GM18526 (cell line): ENCODE data around the gene RASL10A.

Experiments
- POLR2A ChIP-seq: IDR thresholded peaks from 3 replicates; pipeline ENCODE4 v1.6.1; 2011; ENCODE audit not compliant: insufficient read length; ENCODE audit errors: extremely low read depth

RASL10A gene

GRCh38 chr22:29301716-29302401 is 13.6 kb downstream of the RASL10A start:
- TF ChIP-seq POLR2A, result no peak

DNA sequence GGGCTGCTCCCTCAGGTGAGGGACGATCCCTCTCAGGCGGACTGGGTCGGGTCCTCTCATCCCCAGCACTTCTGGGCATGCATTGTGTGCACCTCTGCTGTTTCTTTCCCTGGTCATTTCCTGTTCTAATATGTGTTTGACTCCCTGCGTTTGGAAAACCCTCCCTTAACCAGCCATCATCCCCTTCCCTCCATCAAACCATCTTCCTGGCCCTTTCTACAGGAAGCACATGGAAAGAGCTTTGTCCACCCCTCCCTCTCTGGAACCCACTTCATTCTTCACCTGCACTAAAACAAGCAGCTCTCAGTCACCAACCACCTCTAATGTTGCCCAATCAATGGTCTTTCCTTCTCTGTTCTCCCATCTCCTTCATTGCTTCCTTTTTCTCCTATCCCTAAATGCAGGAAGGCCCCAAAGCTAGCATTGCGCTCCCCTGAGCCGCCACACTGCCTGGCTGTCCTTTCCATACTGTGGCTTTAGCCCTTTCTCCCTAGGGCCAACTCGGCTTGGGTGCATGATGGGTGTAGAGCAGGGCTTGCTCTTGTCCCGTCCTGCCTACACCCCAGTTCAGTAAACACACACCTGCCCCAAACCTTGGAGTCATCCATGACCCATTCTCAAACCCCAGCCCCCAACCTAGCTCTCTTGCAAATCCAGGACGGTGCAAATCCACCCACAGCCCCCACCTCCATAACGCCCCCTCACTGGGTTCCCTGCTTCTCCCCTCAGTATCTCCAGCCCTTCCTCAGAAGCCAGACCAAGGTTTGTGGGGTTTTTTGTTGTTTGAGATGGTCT is 14.5 kb downstream of the RASL10A start:
- no peak for TF ChIP-seq POLR2A

- TF ChIP-seq POLR2A, result no peak
Measured at GRCh38 chr22:29300467-29300806, 15.1 kb downstream of the RASL10A start.

DNA sequence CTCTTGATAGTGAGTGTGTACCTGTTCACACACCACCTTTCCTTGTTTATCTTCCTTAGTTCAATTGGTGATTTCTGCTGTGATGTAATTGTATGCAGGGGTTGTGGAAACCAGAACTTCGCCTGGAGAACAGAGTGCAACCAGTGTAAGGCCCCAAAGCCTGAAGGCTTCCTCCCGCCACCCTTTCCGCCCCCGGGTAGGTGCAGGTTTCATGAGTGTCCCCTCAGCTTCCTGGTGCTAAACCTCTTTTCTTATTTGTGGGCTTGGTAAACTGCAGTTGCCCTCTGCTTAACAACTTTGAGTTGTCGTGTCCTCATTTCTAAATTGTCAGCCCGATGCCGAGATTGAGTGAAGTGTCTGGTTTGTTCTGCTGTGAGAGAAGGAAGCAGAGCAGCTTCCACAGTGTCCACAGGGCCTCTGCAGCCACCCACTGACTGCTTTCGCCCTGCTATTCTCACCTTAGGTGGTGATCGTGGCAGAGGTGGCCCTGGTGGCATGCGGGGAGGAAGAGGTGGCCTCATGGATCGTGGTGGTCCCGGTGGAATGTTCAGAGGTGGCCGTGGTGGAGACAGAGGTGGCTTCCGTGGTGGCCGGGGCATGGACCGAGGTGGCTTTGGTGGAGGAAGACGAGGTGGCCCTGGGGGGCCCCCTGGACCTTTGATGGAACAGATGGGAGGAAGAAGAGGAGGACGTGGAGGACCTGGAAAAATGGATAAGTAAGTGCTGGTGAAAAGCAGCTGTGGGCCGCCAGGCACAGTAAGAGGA is 16.2 kb downstream of the RASL10A start:
- TF ChIP-seq POLR2A, result no peak

- no peak for TF ChIP-seq POLR2A
Measured at GRCh38 chr22:29298641-29299040, 16.9 kb downstream of the RASL10A start.

GRCh38 chr22:29292379-29292778 is 23.1 kb downstream of the RASL10A start:
- TF ChIP-seq POLR2A, result no peak

- no peak for TF ChIP-seq POLR2A
Measured at GRCh38 chr22:29291215-29291614, 24.3 kb downstream of the RASL10A start.

- TF ChIP-seq POLR2A, result no peak
Measured at GRCh38 chr22:29290061-29290460, 25.4 kb downstream of the RASL10A start.

DNA sequence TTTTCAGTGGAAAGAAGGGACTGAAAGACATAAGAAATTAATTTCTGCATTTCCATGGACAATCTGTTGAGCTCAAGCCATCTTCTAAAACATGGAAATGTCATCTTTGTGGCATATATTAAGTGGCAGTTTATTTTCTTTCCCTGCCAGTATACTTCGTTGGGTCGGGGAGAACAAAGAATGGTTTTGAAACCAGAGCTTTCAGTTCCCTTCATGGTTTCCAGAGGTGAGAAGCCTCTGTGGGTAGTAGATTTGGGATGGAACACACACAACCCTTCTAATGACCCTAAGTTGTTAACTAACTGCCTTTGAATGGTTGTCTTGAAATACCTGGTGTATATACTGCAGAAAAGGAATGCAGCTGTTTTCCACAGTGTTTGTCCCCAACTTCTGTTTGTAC is 26.7 kb downstream of the RASL10A start:
- no peak for TF ChIP-seq POLR2A

DNA sequence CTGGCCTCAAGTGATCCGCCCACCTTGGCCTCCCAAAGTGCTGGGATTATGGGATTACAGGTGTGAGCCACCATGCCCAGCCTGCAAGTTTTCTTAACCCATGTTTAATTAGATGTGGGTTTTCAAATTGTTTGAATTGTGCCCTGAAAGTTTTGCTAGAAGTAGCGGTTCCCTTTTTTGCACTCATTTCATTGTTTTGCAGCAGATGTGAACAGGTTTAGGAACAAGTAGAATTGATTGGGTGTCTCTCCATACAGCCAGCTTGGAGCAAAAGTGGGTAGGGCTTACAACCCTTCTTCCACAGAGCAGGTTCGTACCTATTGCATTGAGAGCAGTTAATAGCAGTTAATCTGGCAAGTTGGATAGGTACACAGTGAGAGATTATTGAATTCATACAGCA is 31.3 kb downstream of the RASL10A start:
- TF ChIP-seq POLR2A, result no peak

- no peak for TF ChIP-seq POLR2A
Measured at GRCh38 chr22:29277927-29278326, 37.6 kb downstream of the RASL10A start.

DNA sequence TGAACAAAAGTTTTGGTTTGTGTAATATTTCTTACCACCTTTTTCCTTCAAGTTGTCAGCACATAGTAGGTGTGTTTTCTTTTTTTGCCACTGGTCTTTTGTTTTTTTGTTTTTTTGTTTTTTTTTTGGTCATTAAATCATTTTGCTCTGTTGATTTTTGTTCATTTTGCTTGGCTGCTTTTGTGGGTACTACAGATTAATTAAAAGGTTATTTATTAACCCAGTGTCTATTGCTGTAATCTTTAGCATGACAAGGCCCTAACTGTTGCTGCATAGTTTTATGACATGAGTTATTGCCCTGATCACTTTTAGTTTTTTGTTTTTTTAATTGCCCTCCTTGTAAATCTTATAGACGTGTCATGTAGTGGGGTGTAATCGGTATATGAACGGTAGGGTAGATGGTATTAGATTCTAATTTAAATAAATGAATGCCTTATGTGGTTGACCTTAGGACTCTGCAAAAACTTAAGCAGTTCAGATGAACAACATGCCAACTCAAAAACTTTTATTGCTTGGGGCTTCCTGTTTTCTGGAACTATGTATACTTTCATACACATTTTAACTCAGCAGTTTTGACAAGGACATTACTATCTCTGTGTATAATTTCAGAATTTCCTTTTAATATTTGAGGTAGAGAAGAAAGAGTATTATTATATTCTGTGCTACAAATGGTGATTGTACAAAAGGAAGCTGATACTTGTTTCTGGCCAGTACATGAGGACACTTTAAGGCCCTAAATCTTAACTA is 39.5 kb downstream of the RASL10A start:
- TF ChIP-seq POLR2A, result no peak

GRCh38 chr22:29275167-29275566 is 40.3 kb downstream of the RASL10A start:
- no peak for TF ChIP-seq POLR2A

DNA sequence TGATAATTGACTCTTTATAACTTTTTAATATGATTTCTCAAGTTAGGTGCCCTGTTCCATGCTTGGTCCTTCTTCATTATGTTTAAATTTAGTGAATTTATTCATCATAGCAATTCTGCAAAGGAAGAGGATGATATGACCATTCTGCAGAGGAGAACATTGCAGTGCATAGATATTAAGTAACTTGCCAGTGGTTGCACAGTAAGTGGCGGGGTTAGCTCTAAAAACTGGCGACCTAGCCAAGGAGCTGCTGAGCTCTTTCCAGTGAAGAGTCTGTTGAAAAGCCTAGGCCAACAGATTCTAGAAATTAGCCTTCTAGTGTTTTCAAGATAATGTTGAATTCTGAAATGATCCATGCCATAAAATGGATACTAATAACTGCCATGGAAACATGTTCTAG is 42.9 kb downstream of the RASL10A start:
- no peak for TF ChIP-seq POLR2A
